Mesendoderm (in vitro differentiated cells): Measurements from ENCODE around the gene ARHGAP9.
"Not testable (repeated sequence)": the region's sequence is repeated elsewhere in the genome, so short reads cannot be mapped to it uniquely, and the experiment has no call there.

Experiments
- DNase-seq: peaks from one replicate; pipeline ENCODE4 v3.0.0; 2013
- H2AK5ac ChIP-seq: 2 replicates; pipeline ENCODE4 v1.6.1; 2013; ENCODE audit warnings: low read length, inconsistent platforms
- H2BK120ac ChIP-seq: 2 replicates; pipeline ENCODE4 v1.6.1; 2013; ENCODE audit warnings: low read depth, mild to moderate bottlenecking, low read length, moderate library complexity, mixed read lengths
- H2BK15ac ChIP-seq: replicated peaks from 2 replicates; pipeline ENCODE4 v1.6.1; 2013; ENCODE audit warnings: low read depth, mild to moderate bottlenecking, moderate library complexity
- H2BK5ac ChIP-seq: 2 replicates; pipeline ENCODE4 v1.6.1; 2013; ENCODE audit warnings: low read length, inconsistent platforms
- H3K18ac ChIP-seq: 2 replicates; pipeline ENCODE4 v1.6.1; 2013; ENCODE audit warnings: mild to moderate bottlenecking, low read length, mixed read lengths
- H3K23ac ChIP-seq: one replicate; pipeline ENCODE4 v1.6.1; 2013; ENCODE audit warnings: low read length
- H3K27ac ChIP-seq: 2 replicates; pipeline ENCODE4 v1.5.1; 2013; ENCODE audit warnings: low read depth, mild to moderate bottlenecking, inconsistent platforms, low read length, moderate library complexity
- H3K27me3 ChIP-seq: 2 replicates; pipeline ENCODE4 v1.6.1; 2013; ENCODE audit warnings: low read length, control low read depth, mild to moderate bottlenecking, inconsistent platforms; ENCODE audit not compliant: insufficient read depth, poor library complexity
- H3K36me3 ChIP-seq: 2 replicates; pipeline ENCODE4 v1.6.1; 2013; ENCODE audit warnings: low read length, inconsistent platforms; ENCODE audit not compliant: control insufficient read depth, insufficient read depth
- H3K4ac ChIP-seq: one replicate; pipeline ENCODE4 v1.6.1; 2013; ENCODE audit warnings: low read depth, mild to moderate bottlenecking, low read length, moderate library complexity
- H3K4me1 ChIP-seq: 2 replicates; pipeline ENCODE4 v1.6.1; 2013; ENCODE audit warnings: low read depth, low read length, inconsistent platforms; ENCODE audit not compliant: control insufficient read depth
- H3K4me2 ChIP-seq: 2 replicates; pipeline ENCODE4 v1.6.1; 2013; ENCODE audit warnings: low read length
- H3K4me3 ChIP-seq: 2 replicates; pipeline ENCODE4 v1.5.1; 2013; ENCODE audit warnings: mild to moderate bottlenecking, low read length
- H3K56ac ChIP-seq: one replicate; pipeline ENCODE4 v1.6.1; 2013; ENCODE audit warnings: low read length
- H3K79me1 ChIP-seq: 2 replicates; pipeline ENCODE4 v1.6.1; 2013; ENCODE audit warnings: low read length, inconsistent platforms
- H3K79me2 ChIP-seq: 2 replicates; pipeline ENCODE4 v1.6.1; 2013; ENCODE audit warnings: mild to moderate bottlenecking, low read length; ENCODE audit not compliant: control insufficient read depth, insufficient read depth
- H3K9ac ChIP-seq: 2 replicates; pipeline ENCODE4 v1.6.1; 2013; ENCODE audit warnings: low read length, inconsistent platforms
- H4K5ac ChIP-seq: one replicate; pipeline ENCODE4 v1.6.1; 2013; ENCODE audit warnings: low read length
- H4K8ac ChIP-seq: one replicate; pipeline ENCODE4 v1.6.1; 2013; ENCODE audit warnings: low read depth, mild to moderate bottlenecking, control low read depth, low read length, moderate library complexity
- WGBS: extraction: QIAGEN DNeasy Blood & Tissue Kit; methylation state at CpG from one replicate; pipeline ENCODE4 v1.1.7; 2013; ENCODE audit warnings: low lambda C conversion rate, missing lambda C conversion rate; ENCODE audit not compliant: insufficient coverage; ENCODE audit errors: extremely low coverage; 5-methylcytosine and 5-hydroxymethylcytosine counted together

Gene ARHGAP9

GRCh38 chr12:57511588-57512325 lies 32.1 kb upstream of the ARHGAP9 start:
- Histone ChIP-seq H3K79me2 (no peaks in the 10 kb centered on the region), H3K79me1 (peaks cover 4% of the 10 kb centered on the region), H2BK120ac (no peak overlapping the region), H3K27ac (no peak overlapping the region), H3K18ac (no peak overlapping the region), H3K4me2 (no peak overlapping the region), H3K36me3 (peaks cover 32% of the 10 kb centered on the region), H4K8ac (no peak overlapping the region), H2BK15ac (no peak overlapping the region), H2AK5ac (no peak overlapping the region), H3K27me3 (no peaks in the 10 kb centered on the region), H3K4me3 (no peak overlapping the region), H3K23ac (no peak overlapping the region), H4K5ac (no peak overlapping the region), H3K9ac (no peak overlapping the region), H3K4me1 (no peaks in the 10 kb centered on the region), H3K56ac (no peak overlapping the region), H3K4ac (no peak overlapping the region), H2BK5ac (no peak overlapping the region)
- no peak for DNase-seq
- no CpG with 5 or more reads among the region's 7 CpGs for WGBS

DNA sequence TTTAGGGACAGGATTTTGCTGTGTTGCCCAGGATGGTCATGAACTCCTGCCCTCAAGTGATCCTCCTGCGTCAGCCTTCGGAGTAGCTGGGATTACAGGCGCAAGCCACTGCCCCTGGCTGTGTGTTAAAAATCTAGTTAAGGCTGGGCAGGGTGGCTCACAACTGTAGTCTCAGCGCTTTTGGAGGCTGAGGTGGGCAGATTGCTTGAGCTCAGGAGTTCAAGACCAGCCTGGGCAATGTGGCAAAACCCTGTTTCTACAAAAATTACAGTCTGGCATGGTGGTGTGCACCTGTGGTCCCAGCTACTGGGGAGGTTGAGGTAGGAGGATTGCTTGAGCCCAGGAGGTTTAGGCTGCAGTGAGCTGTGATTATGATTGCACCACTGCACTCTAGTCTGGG lies 31.5 kb upstream of the ARHGAP9 start:
- Histone ChIP-seq H2BK120ac (no peak overlapping the region), H2BK5ac (no peak overlapping the region), H2AK5ac (no peak overlapping the region), H3K9ac (no peak overlapping the region), H3K79me2 (no peaks in the 10 kb centered on the region), H3K4ac (no peak overlapping the region), H3K23ac (no peak overlapping the region), H3K4me2 (no peak overlapping the region), H2BK15ac (no peak overlapping the region), H3K79me1 (peaks cover 2% of the 10 kb centered on the region), H3K27ac (no peak overlapping the region), H3K4me3 (no peak overlapping the region), H4K8ac (no peak overlapping the region), H3K4me1 (no peaks in the 10 kb centered on the region), H3K56ac (no peak overlapping the region), H3K27me3 (no peaks in the 10 kb centered on the region), H3K18ac (no peak overlapping the region), H4K5ac (no peak overlapping the region), H3K36me3 (peaks cover 29% of the 10 kb centered on the region)
- no peak for DNase-seq
- WGBS: no CpG with 5 or more reads among the region's 4 CpGs

DNA sequence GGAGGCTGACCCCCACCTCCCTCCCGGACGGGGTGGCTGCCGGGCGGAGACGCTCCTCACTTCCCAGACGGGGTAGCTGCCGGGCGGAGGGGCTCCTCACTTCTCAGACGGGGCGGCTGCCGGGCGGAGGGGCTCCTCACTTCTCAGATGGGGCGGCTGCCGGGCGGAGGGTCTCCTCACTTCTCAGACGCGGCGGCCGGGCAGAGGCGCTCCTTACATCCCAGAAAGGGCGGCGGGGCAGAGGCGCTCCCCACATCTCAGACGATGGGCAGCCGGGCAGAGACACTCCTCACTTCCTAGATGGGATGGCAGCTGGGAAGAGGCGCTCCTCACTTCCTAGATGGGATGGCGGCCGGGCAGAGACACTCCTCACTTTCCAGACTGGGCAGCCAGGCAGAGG lies 28.1 kb upstream of the ARHGAP9 start:
- H3K23ac ChIP-seq, H3K9ac ChIP-seq, H2AK5ac ChIP-seq, H2BK120ac ChIP-seq, H3K18ac ChIP-seq, H3K79me1 ChIP-seq, DNase-seq, H3K56ac ChIP-seq, H3K27ac ChIP-seq, H2BK15ac ChIP-seq, H3K79me2 ChIP-seq, H3K4me3 ChIP-seq, H4K5ac ChIP-seq, H3K4me2 ChIP-seq, H3K4ac ChIP-seq, H3K27me3 ChIP-seq, H2BK5ac ChIP-seq, H4K8ac ChIP-seq, H3K4me1 ChIP-seq: not testable (repeated sequence)
- no CpG with 5 or more reads among the region's 28 CpGs for WGBS
- peaks cover 24% of the 10 kb centered on the region for H3K36me3 ChIP-seq

- not testable (repeated sequence) for H3K4me1 ChIP-seq, H3K4ac ChIP-seq, H3K79me2 ChIP-seq, H3K79me1 ChIP-seq, H2BK120ac ChIP-seq, H2BK5ac ChIP-seq, H3K23ac ChIP-seq, H3K18ac ChIP-seq, DNase-seq, H3K27me3 ChIP-seq, H3K4me3 ChIP-seq, H3K4me2 ChIP-seq, H4K5ac ChIP-seq, H3K9ac ChIP-seq, H4K8ac ChIP-seq, H2BK15ac ChIP-seq, H2AK5ac ChIP-seq, H3K27ac ChIP-seq, H3K56ac ChIP-seq
- no CpG with 5 or more reads among the region's 4 CpGs for WGBS
- H3K36me3 ChIP-seq: peaks cover 16% of the 10 kb centered on the region
Measured at GRCh38 chr12:57506541-57506940, 26.9 kb upstream of the ARHGAP9 start.

GRCh38 chr12:57502311-57502969 lies 22.8 kb upstream of the ARHGAP9 start:
- DNase-seq, H3K56ac ChIP-seq, H2BK120ac ChIP-seq, H2BK15ac ChIP-seq, H3K9ac ChIP-seq, H2AK5ac ChIP-seq, H3K27ac ChIP-seq, H4K8ac ChIP-seq, H3K79me2 ChIP-seq, H3K23ac ChIP-seq, H3K4me2 ChIP-seq, H4K5ac ChIP-seq, H3K79me1 ChIP-seq, H3K4me1 ChIP-seq, H3K27me3 ChIP-seq, H3K4ac ChIP-seq, H3K18ac ChIP-seq, H3K4me3 ChIP-seq, H2BK5ac ChIP-seq: not testable (repeated sequence)
- H3K36me3 ChIP-seq: peaks cover 28% of the 10 kb centered on the region
- WGBS: no CpG with 5 or more reads among the region's 22 CpGs
